MM.1S (cell line): ENCODE results near the gene BTBD17.

Experiments
- DNase-seq: peaks from one replicate; pipeline ENCODE4 v3.0.0-alpha.2; 2015
- H2AFZ ChIP-seq: fragments of 300-600 bp; sonication (generic); 2 replicates; pipeline ENCODE4 v1.6.0; 2016; ENCODE audit warnings: antibody characterized with exemption, low read length
- H3F3A ChIP-seq: fragments of 300-600 bp; sonication (generic); 2 replicates; pipeline ENCODE4 v1.6.1; 2016; ENCODE audit warnings: mild to moderate bottlenecking, antibody characterized with exemption, low read length, moderate library complexity, mixed read lengths; ENCODE audit not compliant: insufficient read depth
- H3K27ac ChIP-seq: fragments of 300-600 bp; sonication (generic); 2 replicates; pipeline ENCODE4 v1.5.1; 2016; ENCODE audit warnings: mild to moderate bottlenecking, low read length
- H3K27me3 ChIP-seq: fragments of 300-600 bp; sonication (generic); replicated peaks from 2 replicates; pipeline ENCODE4 v1.6.0; 2016; ENCODE audit warnings: low read length; ENCODE audit not compliant: insufficient read depth
- H3K36me3 ChIP-seq: fragments of 300-600 bp; sonication (generic); replicated peaks from 2 replicates; pipeline ENCODE4 v1.6.1; 2016; ENCODE audit warnings: mild to moderate bottlenecking, low read length, mixed read lengths; ENCODE audit not compliant: insufficient read depth
- H3K4me1 ChIP-seq: fragments of 300-600 bp; sonication (generic); 2 replicates; pipeline ENCODE4 v1.6.1; 2016; ENCODE audit warnings: low read length, mixed read lengths
- H3K4me2 ChIP-seq: fragments of 300-600 bp; sonication (generic); 2 replicates; pipeline ENCODE4 v1.6.0; 2016; ENCODE audit warnings: low read depth, low read length
- H3K4me3 ChIP-seq: fragments of 300-600 bp; sonication (generic); 2 replicates; pipeline ENCODE4 v1.5.1; 2016; ENCODE audit warnings: low read length, mixed read lengths
- H3K79me2 ChIP-seq: fragments of 300-600 bp; sonication (generic); 2 replicates; pipeline ENCODE4 v1.6.1; 2016; ENCODE audit warnings: mixed run types, low read length, mixed read lengths
- H3K9ac ChIP-seq: fragments of 300-600 bp; sonication (generic); 2 replicates; pipeline ENCODE4 v1.6.1; 2016; ENCODE audit warnings: low read length, mixed read lengths
- H3K9me2 ChIP-seq: fragments of 300-600 bp; sonication (generic); replicated peaks from 2 replicates; pipeline ENCODE4 v1.6.1; 2016; ENCODE audit warnings: mild to moderate bottlenecking, low read length, mixed read lengths; ENCODE audit not compliant: insufficient read depth
- H3K9me3 ChIP-seq: fragments of 300-600 bp; sonication (generic); replicated peaks from 2 replicates; pipeline ENCODE4 v1.6.1; 2016; ENCODE audit warnings: mild to moderate bottlenecking, low read length, mixed read lengths; ENCODE audit not compliant: insufficient read depth
- H4K20me1 ChIP-seq: fragments of 300-600 bp; sonication (generic); 2 replicates; pipeline ENCODE4 v1.6.1; 2016; ENCODE audit warnings: mild to moderate bottlenecking, low read length, moderate library complexity, mixed read lengths; ENCODE audit not compliant: insufficient read depth
- CTCF ChIP-seq: fragments of 300-600 bp; sonication (generic); IDR thresholded peaks from 2 replicates; pipeline ENCODE4 v1.5.1; 2016; ENCODE audit warnings: antibody characterized with exemption, low read length, mixed read lengths
- EZH2 ChIP-seq: fragments of 300-600 bp; sonication (generic); optimal IDR thresholded peaks from 2 replicates; pipeline ENCODE3; 2017; ENCODE audit warnings: low read depth, mild to moderate bottlenecking, antibody characterized with exemption, low read length, mixed read lengths
- EZH2phosphoT487 ChIP-seq: fragments of 300-600 bp; sonication (generic); IDR thresholded peaks from 2 replicates; pipeline ENCODE4 v1.6.1; 2018; ENCODE audit warnings: antibody characterized with exemption, low read length

Gene BTBD17

GRCh38 chr17:74330446-74330845, 31.2 kb downstream of the BTBD17 start:
- TF ChIP-seq EZH2 (no peak), CTCF (no peak), EZH2phosphoT487 (no peak)
- Histone ChIP-seq H3F3A (no peaks in the 10 kb centered on the region), H3K9me2 (no peaks in the 10 kb centered on the region), H3K9ac (no peak overlapping the region), H3K4me1 (peaks cover 10% of the 10 kb centered on the region; the same call in 1 of the 2 replicates), H2AFZ (no peak overlapping the region), H3K4me2 (no peak overlapping the region), H3K27ac (no peak overlapping the region), H3K9me3 (no peaks in the 10 kb centered on the region), H4K20me1 (no peaks in the 10 kb centered on the region), H3K4me3 (no peak overlapping the region), H3K79me2 (no peaks in the 10 kb centered on the region), H3K27me3 (peaks cover 25% of the 10 kb centered on the region), H3K36me3 (no peaks in the 10 kb centered on the region)
- DNase-seq, result no peak

GRCh38 chr17:74329378-74329777, 32.3 kb downstream of the BTBD17 start:
- TF ChIP-seq CTCF (no peak), EZH2phosphoT487 (no peak), EZH2 (no peak)
- H3K9ac ChIP-seq, result no peak overlapping the region
- no peak overlapping the region for H3K27ac ChIP-seq
- H3K4me1 ChIP-seq, result peaks cover 8% of the 10 kb centered on the region; the same call in 1 of the 2 replicates
- no peaks in the 10 kb centered on the region for H4K20me1 ChIP-seq
- no peak overlapping the region for H3K4me3 ChIP-seq
- no peak overlapping the region for H2AFZ ChIP-seq
- no peaks in the 10 kb centered on the region for H3K9me2 ChIP-seq
- H3K27me3 ChIP-seq, result peaks cover 36% of the 10 kb centered on the region
- no peak overlapping the region for H3K4me2 ChIP-seq
- DNase-seq, result no peak
- H3K9me3 ChIP-seq, result no peaks in the 10 kb centered on the region
- H3K36me3 ChIP-seq, result no peaks in the 10 kb centered on the region
- no peaks in the 10 kb centered on the region for H3F3A ChIP-seq
- H3K79me2 ChIP-seq, result no peaks in the 10 kb centered on the region

GRCh38 chr17:74328487-74328886, 33.2 kb downstream of the BTBD17 start:
- no peak for DNase-seq
- TF ChIP-seq EZH2 (no peak), CTCF (no peak), EZH2phosphoT487 (no peak)
- Histone ChIP-seq H3K4me3 (no peak overlapping the region), H3K4me2 (no peak overlapping the region), H3K79me2 (no peaks in the 10 kb centered on the region), H3K27me3 (peaks cover 41% of the 10 kb centered on the region), H3K27ac (no peak overlapping the region), H4K20me1 (no peaks in the 10 kb centered on the region), H3K4me1 (0 out of 2 replicates have a peak, but pooled peaks cover 7% of the 10 kb centered on the region), H3K36me3 (no peaks in the 10 kb centered on the region), H3K9me2 (no peaks in the 10 kb centered on the region), H3K9ac (no peak overlapping the region), H3K9me3 (no peaks in the 10 kb centered on the region), H2AFZ (no peak overlapping the region), H3F3A (no peaks in the 10 kb centered on the region)
